Fibroblast of mammary gland (primary cell): ENCODE data around the gene TTC23.

Source experiments
- DNase-seq: peaks from one replicate; pipeline ENCODE4 v3.0.0-alpha.2; 2010; ENCODE audit warnings: low read depth
- H3K4me3 ChIP-seq: 2 replicates; pipeline ENCODE4 v1.5.1; 2011; ENCODE audit warnings: low read depth, mild to moderate bottlenecking, low read length, moderate library complexity; ENCODE audit not compliant: control insufficient read depth
- TF ChIP-seq, protein P1 (sequence below): conservative IDR thresholded peaks from 2 replicates; pipeline ENCODE4 v1.5.1; 2011; ENCODE audit warnings: low read depth, low read length, inconsistent platforms; ENCODE audit not compliant: control insufficient read depth, insufficient read depth

TTC23 gene

DNA sequence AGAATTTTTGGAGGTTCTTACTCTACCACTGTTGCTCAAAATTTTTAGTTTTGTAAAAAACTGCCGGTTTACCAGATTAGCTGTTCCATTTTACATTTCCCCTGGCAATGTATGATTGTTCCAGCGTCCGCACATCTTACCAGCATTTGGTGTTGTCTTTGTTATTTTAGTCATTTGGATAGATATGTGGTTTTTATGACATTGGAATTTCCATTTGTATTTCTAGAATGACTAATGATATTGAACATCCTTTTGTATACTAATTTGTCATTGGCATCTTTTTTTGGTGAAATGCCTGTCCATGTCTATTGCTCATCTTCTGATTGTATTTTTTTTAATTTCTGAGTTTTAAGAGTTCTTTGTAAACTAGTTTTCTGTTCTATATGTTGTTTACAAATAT is 30.4 kb upstream of the TTC23 start:
- no peak overlapping the region for H3K4me3 ChIP-seq
- no peak for DNase-seq
- TF ChIP-seq, protein P1, sequence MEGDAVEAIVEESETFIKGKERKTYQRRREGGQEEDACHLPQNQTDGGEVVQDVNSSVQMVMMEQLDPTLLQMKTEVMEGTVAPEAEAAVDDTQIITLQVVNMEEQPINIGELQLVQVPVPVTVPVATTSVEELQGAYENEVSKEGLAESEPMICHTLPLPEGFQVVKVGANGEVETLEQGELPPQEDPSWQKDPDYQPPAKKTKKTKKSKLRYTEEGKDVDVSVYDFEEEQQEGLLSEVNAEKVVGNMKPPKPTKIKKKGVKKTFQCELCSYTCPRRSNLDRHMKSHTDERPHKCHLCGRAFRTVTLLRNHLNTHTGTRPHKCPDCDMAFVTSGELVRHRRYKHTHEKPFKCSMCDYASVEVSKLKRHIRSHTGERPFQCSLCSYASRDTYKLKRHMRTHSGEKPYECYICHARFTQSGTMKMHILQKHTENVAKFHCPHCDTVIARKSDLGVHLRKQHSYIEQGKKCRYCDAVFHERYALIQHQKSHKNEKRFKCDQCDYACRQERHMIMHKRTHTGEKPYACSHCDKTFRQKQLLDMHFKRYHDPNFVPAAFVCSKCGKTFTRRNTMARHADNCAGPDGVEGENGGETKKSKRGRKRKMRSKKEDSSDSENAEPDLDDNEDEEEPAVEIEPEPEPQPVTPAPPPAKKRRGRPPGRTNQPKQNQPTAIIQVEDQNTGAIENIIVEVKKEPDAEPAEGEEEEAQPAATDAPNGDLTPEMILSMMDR, result no peak

DNA sequence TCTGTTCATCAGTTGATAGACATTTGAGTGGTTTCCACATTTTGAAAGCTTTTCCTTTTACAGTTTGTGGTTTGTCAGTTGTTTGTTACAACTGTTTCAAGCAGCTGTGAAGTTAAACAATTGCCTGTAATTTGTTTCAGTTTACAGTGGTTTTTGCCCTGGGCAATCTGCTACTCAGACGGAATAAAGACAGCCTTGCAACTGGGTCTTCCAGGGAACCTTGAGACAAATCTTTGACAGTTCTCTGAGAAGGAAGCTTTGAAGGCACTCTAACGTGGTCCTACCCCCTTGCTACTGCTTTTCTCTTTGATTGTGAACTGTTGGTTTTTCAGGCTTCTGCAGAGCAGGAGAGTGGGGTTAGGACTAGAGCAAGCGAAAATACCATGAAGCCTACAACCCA is 29.9 kb upstream of the TTC23 start:
- TF ChIP-seq, protein P1, result no peak
- no peak for DNase-seq
- H3K4me3 ChIP-seq, result no peak overlapping the region

DNA sequence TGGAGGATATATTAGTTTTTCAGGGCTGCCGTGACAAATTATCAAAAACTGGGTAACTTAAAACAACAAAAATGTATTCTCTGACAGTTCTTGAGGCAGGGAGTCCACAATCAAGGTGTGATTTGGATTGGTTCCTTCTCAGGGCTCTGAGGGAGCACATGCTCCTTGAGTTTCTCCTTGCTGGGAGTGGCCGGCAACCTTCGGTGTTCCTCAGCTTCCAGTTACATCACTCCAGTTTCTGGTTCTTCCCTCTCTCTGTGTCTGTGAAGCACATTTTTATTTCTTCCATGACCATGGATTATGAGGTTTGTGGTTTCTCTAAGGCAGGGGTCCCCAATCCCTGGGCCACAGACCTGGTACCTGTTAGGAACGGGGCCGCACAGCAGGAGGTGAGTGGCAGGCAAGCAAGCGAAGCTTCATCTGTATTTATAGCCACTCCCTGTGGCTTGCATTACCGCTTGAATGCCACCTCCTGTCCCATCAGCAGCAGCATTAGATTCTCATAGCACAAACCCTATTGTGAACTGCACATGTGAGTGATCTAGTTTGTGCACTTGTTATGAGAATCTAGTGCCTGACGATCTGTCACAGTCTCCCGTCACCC is 26.2 kb upstream of the TTC23 start:
- no peak for DNase-seq
- H3K4me3 ChIP-seq, result no peak overlapping the region
- TF ChIP-seq, protein P1, result no peak

DNA sequence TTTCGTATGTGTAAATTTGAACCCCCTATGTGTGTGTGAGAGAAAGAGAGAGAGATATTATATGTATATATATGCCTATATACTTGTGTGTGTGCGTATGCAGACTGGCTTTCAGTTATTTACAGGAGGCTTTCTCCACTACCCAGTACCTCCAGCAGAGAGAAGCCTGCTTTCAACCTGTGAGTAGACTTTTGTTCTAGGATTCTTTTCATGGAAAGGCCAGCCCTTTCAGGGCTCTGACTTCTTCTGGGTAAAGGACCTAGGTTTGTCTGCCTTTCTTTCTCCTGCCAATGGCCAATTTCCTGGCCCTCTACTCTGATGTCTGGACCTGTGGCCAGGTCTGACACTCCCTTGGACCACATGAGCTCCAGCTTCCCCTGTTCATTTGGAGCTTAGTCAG is 25.7 kb upstream of the TTC23 start:
- TF ChIP-seq, protein P1, result no peak
- H3K4me3 ChIP-seq, result no peak overlapping the region
- DNase-seq, result no peak

DNA sequence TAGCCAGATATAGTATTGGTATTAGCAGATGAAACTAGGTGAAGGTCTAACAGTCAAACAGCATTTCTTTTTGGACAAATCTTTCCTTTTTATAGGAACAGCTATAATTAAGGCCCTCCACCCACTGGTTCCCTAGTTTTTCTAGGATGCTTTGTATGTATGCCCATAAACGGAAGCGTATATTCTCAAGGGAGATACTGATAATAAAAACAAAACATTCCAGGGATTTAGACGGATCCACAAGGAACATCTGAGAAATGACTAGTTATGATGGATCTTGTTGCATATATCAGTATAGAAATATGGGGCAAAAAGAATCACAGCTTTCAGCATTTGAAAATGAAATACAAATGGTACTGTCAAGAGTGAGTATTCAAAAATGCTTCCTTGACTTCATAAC is 24.4 kb upstream of the TTC23 start:
- no peak overlapping the region for H3K4me3 ChIP-seq
- DNase-seq, result no peak
- TF ChIP-seq, protein P1, result no peak

DNA sequence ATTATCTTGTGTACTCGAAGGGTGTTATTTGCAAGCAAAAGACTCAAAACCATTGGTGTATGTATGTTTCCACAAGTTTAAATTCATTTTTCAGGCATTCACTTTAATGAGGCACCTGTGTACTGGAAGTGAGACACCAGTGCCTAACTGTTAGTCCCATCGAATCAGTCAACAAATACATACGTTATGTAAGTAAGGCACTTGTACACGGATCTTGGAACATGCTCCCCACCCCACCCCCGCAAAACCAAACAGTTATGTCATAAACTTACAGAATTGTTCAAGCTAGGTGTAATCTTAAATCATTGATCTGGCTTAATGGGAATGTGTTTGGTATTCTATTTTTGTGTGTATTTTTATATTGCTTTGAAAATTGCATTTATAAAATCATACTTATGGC is 19.1 kb upstream of the TTC23 start:
- no peak for DNase-seq
- no peak overlapping the region for H3K4me3 ChIP-seq
- TF ChIP-seq, protein P1, result no peak

DNA sequence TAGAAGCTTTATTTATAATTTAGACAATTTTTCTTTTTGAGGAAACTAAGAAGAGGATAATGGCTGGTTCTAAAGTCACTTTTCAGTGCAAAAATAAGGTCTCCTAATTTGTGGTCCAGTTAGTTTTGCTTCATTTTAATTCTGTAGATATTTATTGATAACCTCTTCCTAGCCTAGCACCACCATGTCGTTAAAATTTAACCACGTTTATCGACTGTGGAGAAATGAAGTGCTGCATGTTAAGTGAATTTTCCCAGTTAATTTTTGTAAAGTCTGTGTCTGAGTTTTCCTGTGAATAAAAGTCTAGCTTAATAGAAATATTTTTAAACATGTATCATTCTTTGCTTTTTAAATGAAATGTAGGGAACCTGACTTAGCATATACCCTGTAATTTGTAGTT is 18.6 kb upstream of the TTC23 start:
- no peak overlapping the region for H3K4me3 ChIP-seq
- DNase-seq, result no peak
- TF ChIP-seq, protein P1, result no peak
